HEK293 (cell line): ENCODE results near the gene PYGM.

ENCODE experiments used
- CTCF ChIP-seq: fragments of 450-650 bp; formaldehyde crosslinking; IDR thresholded peaks from 2 replicates; pipeline ENCODE4 v1.5.1; 2016; ENCODE audit warnings: missing biosample characterization, missing genetic modification characterization
- ELK4 ChIP-seq: IDR thresholded peaks from 2 replicates; pipeline ENCODE4 v1.6.1; 2011; ENCODE audit warnings: mild to moderate bottlenecking, low read depth, low read length, borderline replicate concordance
- ZNF138 ChIP-seq: fragments of 450-650 bp; formaldehyde crosslinking; IDR thresholded peaks from 2 replicates; pipeline ENCODE4 v1.5.1; 2016; ENCODE audit warnings: missing biosample characterization, missing genetic modification characterization, borderline replicate concordance

- TF ChIP-seq ZNF138 (no peak), CTCF (tag by site-specific recombination) (no peak), ELK4 (no peak)
Observed at GRCh38 chr11:64718780-64719124, 41.0 kb downstream of the PYGM start.
